Activated T-helper 9 cell treated with anti-CD3 and anti-CD28 coated beads, Interleukin-2, amount 50 U/mL, for 16 hours (primary cell): ENCODE data around the gene WBP1.
A peak's percentile ranks its signal among the peaks of the same experiment; 100 is the strongest.
"Not testable (repeated sequence)": the region's sequence is repeated elsewhere in the genome, so short reads cannot be mapped to it uniquely, and the experiment has no call there.

ENCODE experiments used
- DNase-seq: peaks from one replicate; pipeline ENCODE4 v3.0.0-alpha.2; 2020; ENCODE audit warnings: low read depth

Gene WBP1

DNA sequence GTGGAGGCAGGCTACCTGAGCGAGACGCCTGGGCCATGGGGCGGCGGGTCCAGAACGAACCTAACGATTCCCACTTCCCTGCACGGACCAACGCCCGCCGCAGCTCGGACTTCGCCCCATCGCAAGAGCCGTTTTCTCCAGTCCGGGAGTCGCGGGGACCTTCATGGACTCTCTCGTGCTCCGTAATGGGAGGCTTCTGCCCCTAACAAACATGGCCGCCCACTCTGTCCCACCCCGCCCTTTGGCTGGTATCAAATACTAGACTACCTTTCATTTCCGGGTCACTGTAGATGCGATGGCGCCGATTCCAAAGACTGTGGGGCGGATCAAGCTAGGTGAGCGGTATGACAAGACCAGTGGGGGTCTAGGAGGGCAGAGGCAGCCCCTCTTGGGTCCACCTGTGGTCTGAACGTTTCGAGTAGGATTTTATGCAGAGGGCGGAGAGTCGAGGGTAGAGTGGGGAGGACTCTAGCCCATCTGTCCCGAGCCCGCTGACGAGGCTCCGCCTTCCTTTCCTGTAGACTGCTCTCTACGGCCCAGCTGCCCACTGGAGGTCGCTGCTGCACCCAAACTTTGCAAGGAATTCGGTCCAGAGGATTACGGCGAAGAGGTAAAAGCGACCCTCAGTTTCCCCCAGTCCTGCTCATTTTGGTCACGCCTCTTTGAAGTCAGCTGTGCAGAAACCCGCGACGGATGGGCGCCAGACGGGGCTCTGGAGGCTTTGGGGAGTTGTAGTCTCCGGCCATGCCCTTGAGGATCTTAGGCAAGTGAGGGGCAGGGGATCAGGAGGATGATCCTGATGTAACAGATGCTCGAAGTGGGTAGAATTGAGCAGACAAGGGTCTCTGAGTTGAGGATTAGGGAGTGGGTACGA, 24.8 kb downstream of the WBP1 start, which contains the start of the genes CCDC142 and TTC31:
Gene CCDC142, minus strand, starts transcription at position 198 of the 874 bp plus-strand sequence. Its CDS starts 161 bp downstream, at position 37.
Gene TTC31, plus strand, starts transcription at position 281 of the 874 bp plus-strand sequence. Its CDS starts 15 bp downstream, at position 296.
- DNase-seq: peak; percentile 86

DNA sequence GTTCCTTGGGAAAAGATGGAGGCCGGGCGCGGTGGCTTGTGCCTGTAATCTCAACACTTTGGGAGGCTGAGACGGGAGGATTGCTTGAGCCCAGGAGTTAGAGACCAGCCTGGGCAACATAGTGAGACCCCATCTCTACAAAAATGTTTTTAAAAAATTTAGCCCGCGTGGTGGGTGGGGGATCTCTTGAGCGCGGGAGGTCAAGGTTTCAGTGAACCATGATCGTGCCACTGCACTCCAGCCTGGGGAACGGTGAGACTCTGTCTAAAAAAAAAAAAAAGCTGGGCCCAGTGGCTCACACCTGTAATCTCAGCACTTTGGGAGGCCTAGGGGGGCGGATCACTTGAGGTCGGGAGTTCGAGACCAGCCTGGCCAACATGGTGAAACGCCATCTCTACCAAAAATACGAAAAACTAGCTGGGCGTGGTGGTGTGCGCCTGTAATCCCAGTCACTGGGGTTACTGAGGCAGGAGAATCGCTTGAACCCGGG, 25.5 kb downstream of the WBP1 start:
- DNase-seq: not testable (repeated sequence)

DNA sequence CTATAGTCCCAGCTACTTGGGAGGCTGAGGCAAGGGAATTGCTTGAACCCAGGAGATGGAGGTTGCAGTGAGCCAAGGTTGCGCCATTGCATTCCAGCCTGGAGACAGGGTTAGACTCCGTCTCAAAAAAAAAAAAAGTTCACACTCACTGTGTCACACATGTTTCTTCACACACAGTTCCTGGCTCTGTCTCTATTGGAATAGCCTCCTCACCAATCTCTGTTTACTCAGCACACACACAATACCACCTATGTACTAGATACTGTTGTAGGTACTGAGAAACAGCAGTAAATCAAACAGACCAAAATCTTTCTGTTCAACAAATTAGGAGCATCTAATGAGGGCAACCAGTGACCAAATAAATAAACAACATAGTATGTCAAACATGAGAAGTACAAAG, 27.9 kb downstream of the WBP1 start:
- no peak for DNase-seq

DNA sequence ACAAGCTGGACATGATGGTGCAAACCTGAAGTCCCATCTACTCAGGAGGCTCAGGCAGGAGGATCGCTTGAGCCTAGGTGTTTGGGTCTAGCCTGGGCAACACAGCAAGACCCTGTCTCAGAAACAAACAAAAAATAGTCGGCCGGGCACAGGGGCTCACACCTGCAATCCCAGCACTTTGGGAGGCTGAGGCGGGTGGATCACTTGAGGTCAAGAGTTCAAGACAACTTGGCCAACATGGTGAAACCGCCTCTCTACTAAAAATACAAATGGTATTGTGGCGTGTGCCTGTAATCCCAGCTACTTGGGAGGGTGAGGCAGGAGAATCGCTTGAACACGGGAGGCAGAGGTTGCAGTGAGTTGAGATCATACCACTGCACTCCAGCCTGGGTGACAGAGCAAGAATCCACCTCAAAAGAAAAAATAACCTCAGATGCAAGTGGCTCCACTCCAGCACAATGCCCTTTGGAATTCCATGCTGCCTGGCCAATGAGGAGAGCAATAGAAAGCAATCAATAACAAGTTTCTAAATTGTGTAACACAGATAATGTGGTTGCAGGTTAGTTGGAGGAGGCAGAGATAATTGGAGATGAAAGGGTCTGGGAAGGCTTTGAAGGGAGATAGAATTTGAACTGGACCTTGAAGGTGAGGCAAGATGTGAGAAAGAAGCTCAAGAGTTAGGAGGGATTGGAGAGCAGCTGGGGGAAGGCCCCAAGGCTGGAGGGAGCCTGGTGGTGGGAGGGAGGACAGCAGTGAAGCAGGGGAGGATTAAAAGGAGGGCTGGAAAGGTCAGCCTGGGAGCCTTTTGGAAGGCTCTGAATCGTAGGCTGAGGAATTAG, 30.6 kb downstream of the WBP1 start:
- no peak for DNase-seq

DNA sequence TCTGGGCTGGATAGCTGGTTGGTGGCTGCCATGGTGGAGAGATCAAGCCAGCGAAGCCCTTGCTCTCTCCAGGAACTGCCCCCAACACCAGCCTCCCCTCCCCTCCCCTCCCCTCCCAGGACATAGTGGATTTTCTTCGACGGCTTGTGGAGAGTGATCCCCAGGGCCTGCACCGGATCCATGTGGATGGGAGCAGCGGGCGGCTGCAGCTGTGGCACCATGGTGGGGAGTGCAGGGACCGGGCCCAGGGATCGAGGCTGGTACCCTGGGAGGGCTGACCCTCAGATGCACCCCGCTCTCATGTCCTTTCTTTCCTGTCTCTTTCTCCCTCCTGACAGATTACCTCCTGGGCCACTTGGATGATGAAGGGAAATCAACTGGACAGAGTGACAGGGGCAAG, 31.7 kb downstream of the WBP1 start:
- no peak for DNase-seq

DNA sequence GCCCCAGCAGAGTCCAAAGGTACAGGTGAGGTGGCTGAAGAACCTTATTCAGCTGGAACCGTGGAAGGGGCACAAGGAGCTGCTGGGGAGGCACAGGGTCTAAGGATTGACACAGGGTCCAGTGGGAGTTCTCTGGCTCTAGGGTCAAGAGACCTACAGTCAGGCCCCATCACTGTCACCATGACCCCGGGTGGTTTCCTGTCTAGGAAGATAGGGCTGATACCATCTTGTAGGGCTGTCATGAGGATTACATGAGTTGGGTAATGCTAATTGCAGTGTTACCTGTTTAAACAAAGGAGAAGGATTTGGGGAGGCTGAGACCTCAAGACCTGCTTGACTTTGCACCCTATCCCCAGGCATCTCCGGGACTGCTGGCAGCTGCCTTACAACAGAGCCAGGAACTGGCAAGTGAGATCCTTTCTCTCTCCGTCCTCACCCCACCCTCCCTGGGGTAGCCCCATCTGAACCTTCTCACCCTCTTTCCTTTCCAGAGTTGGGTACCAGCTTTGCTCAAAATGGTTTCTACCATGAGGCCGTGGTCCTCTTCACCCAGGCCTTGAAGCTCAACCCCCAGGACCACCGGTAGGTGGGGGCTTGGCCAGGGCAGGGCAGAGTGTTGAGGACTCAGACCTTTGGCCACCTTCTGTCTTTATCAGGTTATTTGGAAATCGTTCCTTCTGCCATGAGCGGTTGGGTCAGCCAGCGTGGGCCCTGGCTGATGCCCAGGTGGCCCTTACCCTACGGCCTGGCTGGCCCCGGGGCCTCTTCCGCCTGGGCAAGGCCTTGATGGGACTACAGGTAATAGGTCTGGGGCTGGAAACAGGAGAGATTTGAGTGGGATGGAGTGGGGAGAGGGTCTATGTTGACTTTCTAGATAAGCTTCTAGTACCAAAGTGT, 33.7 kb downstream of the WBP1 start:
- no peak for DNase-seq

DNA sequence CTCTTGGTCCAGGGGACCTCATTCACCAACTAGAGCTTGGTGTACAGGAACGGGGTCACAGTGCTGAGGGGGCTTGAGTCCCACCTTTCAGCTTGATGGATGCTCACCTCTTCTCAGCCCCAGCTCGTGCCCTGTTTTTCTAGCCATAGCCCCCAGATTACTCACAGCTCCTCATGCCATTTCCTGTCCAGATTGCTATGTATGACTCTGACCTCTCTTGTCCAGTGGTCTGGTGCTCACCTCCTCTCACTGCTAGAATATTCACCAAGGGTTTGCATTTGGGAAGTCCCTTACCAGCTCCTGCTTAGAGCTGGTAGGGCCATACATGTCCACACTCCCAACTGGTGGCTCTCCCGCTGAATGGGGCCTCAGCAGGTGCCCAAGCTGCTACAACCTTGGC, 35.3 kb downstream of the WBP1 start:
- no peak for DNase-seq

DNA sequence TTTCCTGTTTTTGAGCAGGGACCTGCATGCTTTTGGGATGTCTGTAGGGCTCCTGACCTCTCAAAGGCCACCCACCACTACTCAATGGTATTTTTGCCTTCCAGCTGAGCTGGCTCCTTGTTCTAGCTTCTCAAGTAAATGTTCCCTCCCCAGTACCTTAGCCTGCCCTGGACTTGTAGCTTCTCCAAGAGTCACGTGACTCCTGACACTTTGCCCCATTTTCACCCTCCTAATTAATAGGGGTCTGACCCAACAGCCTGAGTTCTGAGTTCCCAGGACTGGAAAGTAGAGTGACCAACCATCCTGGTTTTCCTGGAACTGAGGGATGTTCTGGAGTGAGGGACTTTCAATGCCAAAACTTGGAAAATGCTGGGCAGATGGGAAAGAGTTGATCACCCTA, 37.2 kb downstream of the WBP1 start:
- no peak for DNase-seq

DNA sequence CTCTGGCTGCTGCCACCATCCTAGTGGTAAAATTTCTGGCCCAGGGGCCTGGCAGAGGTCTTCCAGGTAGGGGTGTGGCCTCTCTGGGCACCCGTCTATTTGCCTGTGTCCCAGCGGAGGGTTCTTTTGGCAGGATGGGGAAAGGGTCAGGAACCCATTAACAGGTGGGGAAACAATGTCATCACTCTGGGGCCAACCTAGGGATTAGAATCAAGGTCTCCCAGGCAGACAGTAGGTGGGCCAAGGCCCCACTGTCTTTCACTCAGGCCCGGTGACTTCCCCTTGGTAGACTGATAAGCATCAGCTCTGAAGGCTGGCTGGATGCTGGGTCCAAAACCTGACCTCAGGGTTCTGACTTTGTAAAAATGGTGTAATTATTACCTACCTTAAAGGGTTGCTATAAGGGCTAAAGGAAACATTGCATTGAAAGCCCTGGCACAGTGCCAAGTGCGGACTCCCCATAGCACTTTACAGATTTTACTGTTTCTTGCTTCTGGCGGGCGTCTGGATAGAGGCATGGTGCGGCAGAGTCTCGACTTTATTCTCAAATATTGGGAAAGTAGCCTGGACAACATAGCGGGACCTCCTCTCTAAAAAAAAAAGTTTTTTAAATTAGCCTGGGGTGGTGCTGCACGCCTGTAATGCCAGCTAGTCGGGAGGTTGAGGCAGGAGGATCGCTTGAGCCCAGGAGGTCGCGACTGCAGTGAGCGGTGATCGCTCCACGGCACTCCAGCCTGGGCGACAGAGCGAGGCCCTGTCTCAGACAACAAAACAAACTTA, 38.9 kb downstream of the WBP1 start:
- DNase-seq: no peak

DNA sequence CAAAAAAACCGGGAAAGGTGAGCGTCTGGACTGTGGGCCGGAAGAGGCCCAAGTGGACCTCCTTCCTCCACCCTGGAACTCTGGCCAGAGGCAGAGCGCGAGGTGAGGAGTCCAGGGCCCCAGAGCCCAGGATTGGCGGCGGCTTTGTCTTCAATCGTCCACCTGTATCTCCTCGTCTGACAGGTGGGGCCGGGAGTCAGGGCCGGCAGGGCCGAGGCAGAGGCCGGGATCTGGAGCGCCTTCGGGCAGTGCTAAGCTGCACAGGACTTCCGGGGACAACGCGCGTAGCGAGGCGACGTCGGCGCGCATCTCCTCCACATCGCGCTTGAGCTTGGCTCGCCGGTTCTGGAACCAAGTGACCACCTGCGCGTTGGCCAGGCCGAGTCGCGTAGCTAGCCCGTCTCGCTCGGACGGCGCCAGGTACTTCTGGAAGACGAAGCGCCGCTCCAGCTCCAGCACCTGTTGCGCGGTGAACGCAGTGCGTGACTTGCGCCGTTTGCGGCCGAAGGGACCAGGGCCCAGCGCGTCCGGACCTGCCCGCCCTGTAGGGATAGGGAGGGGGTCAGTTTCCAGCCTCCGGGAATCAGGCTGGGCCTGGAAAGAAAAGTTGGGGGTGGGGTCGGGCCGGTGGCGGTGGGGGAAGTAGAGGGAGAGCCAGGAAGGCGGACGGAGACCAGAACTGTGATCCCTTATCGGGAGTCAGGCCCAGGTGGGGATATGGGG, 39.7 kb downstream of the WBP1 start:
- no peak for DNase-seq

DNA sequence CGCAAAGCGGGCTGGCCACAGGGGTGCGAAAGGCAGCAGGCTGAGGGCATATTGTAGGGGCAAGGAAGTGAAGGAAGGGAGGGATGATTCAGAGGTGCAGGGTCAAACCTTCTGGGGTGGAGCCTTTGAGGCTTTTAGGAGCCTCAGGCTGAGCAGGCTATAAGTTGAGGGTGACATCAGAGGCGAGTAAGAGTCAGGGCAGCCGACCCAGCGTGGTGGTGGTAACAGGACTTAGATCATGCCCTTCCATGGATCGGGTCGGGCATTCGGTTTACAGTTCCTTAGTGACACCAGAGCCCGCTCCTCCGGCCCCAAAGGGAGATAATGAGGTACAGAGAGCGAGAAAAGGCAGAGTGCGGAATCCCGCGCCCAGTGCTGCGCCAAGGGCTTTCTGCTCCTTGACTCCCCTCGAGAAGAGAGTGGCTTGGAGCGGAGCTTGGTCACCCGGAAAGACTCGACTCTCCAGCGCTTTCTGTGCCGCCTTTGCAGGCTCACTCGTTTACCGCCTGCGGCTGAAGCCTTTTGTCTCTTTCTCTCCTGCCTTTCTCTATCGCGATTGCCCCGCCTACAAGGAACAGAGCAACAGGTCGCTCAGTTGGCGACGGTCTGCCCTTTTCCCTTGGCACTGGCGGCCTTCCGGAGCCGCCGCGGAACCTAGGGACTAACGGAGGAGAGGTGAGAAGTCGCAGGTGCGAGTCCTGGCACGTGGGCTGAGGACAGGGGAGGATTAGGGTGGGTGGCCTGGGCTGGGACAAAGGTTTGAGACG, 40.4 kb downstream of the WBP1 start:
- no peak for DNase-seq

DNA sequence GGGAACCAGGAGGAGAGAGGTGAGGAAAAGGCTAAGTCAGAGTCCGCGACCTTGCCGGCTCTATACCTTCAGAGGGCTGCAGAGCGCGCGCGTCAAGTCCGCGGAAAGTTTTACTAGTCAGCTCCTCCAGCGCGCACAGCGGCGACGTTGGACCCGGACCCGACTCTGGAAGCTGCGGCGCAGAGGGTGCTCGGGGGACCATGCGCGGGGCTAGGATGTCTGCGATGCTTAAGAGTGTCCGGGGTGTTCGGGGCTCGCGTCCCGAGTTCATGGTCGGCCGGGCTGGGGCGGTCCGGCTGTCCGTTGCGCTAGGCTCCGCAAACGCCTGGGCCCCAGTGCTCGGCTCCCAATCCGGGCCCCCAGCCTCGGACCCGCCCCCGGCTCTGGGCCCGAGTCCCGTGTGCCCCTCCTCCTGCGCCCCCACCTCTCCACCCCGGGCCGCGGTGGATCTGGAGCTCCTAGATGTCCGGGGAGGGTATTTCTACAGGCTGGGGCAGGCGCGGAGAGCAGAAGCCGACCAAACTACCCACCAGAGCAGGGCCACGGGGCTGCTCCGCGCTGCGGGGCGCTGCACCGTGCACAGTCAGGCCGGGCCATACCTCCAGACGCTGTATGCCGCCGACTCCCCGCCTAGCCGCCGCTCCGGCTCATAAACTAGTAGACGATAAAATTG, 41.2 kb downstream of the WBP1 start, which contains the start of gene LBX2:
Gene LBX2, minus strand, starts transcription at position 337 of the 673 bp plus-strand sequence. Its CDS starts 66 bp downstream, at position 271.
- DNase-seq: no peak

DNA sequence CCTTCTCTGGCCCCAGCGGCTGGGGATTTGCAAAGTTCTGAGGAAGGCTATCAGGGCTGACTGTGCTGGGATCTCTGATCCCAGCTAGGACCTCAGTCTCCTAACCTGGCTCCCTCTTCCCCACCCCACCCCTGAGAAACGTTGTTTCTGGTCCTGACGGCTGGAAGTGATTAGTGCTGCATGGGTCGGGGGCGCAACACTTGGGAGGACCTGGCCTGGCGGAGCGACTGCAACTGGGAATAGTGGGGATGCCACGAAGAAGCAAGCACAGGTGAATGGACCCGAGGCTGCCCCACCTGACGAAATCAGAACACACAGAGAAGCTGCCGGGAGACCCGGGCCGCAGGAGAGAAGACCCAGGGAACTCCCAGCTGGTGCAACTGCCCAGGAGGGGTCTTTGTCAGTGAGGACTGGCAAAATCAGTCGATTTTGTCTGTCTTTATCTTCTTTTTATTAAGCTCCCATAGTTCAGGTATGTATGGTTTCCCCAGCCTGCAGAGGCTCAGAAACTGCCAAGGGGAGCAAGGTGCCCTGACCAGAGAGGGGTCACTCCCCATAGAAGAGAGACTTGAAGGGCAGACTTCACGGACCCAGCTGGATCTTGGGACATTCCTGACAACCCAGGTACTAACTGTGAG, 41.8 kb downstream of the WBP1 start:
- DNase-seq: no peak

DNA sequence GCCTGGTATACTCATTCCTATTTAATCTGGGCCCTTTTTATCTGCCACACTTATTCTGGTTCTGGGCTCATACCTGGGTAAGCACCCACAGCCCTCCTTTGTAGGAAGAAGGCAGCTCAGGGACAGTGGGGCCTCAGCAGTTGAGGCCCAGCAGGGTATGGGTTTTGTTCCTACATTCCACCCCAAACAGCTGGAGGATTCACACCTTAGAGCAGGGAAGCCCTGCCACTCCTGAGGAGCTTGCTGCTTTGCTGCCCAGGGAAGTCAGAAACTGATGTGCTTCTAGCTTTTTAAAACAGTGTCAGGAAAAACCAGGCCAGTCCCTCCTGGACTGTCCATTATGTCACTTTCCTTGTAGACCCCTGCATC, 42.3 kb downstream of the WBP1 start:
- DNase-seq: no peak

DNA sequence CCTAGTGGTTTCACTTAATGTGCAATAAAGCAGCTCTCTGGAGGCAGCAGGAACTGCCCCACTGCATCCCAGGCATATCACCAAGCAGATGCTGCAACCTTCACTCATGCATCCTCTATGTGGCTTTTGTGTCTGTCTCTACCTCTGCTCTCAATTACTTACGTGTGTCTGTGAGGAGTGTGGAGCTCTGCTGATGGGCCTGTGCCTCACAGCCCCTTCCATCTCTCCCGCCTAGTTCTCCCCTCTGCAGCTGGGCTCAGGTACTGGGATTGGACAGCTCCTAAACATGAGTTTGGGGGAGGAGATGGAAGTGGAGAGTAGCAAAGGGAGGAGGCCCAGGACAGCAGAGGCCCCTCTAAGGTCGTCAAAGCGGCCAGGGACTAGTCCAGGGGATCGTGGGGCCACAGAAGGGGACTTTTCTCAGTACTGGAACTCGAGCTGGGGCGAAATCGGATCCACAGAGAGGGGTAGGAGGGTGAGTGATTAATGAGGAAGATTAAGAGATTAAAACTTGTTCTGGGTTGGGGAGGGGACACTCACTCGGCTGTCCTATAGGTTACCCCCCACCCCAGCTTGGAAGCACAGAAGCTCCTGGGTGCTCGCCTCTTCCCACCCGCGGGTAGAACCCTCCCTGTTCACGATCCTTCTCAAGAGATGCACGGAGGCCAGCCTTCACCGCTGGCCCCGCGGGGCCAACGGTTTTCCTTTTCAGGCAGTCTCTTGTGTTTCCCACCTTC, 43.3 kb downstream of the WBP1 start:
- DNase-seq: no peak

DNA sequence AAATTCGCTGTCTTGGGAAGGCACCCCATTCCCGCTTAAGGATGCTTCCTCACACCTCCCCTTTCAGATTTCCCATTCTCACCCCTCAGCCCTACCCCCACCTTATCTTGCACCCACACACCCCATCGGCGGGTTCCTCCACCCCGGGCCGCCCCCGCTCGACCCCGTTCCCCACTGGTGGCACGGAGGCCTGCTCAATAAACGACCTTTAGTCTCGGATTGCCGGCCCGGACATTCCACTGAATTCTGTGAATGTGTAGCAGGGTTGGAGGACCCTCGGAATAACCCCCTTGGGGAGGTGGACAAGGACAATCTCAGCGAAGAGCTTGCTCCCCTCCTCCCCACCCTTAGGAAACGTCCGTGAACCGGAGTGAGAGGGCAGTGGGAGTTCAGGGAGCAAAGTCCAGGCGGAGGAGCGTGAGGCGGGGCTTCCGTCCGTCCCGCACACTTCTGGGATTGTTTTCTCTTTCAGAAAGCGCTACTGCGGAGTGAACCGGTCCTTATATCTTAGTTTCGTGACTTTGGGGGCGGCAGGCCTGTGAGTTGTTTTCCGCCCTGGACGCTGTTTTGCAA, 44.0 kb downstream of the WBP1 start:
- no peak for DNase-seq
